Nephron progenitor cell (in vitro differentiated cells): Measurements from ENCODE around the gene FIBCD1.

ENCODE experiments used
- DNase-seq: peaks from one replicate; pipeline ENCODE4 v3.0.0; 2021
- H3K27ac Mint-ChIP-seq: 2 replicates; pipeline ENCODE4 v1.8.0; 2021; ENCODE audit warnings: mild to moderate bottlenecking, moderate library complexity, mixed read lengths
- H3K27me3 Mint-ChIP-seq: 2 replicates; pipeline ENCODE4 v1.8.0; 2021; ENCODE audit warnings: mild to moderate bottlenecking, low read depth, mixed read lengths; ENCODE audit not compliant: poor library complexity
- H3K36me3 Mint-ChIP-seq: 2 replicates; pipeline ENCODE4 v1.8.0; 2021; ENCODE audit warnings: low read depth, mixed read lengths
- H3K4me1 Mint-ChIP-seq: 2 replicates; pipeline ENCODE4 v1.8.0; 2021; ENCODE audit warnings: mixed read lengths
- H3K4me3 Mint-ChIP-seq: 2 replicates; pipeline ENCODE4 v1.8.0; 2021; ENCODE audit warnings: mild to moderate bottlenecking, moderate library complexity, mixed read lengths
- H3K9me3 Mint-ChIP-seq: 2 replicates; pipeline ENCODE4 v1.8.0; 2021; ENCODE audit warnings: mild to moderate bottlenecking, moderate library complexity, mixed read lengths
- TF ChIP-seq, protein P1 (sequence below): fragments of 200-600 bp; sonication (generic); IDR thresholded peaks from 2 replicates; pipeline ENCODE4 v1.5.0; 2021; ENCODE audit warnings: antibody characterized with exemption

Gene FIBCD1

DNA sequence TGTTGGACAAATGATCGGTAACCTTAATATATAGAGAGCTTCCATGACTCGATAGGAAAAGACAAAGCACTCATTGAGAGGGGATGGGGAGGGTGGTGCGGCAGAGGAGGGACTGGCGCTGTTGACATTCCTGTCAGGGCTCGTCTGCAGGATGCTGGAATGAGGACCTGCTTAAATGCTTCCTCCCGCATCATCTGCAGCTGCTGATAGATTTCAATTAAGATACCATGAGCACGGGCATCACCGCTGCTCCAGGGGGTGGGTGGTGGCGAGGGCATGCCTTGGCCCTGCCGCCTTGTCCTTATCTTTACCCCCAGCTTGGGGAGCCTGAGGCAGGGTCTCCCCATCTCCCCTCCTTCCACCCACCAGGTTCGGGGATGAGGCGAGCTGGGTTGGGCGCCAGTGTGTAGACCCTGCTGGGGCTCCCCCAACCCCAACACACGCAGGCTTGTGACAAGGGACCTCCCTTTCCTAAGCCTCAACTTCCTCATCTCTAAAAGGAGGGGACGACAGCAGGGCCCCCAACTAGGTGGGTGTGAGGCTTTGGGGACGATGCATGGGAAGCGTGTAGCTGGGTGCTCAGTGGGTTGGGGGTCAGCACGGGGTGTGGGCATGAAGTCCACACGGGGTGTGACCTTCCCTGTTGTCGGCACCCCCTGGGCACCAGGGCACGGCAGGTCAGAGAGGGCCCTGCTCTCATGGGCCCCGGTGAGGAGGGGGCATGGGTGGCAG lies 30.7 kb downstream of the FIBCD1 start:
- H3K36me3 Mint-ChIP-seq: no peaks in the 10 kb centered on the region
- no peak overlapping the region for H3K4me3 Mint-ChIP-seq
- H3K4me1 Mint-ChIP-seq: peaks cover 29% of the 10 kb centered on the region
- H3K27me3 Mint-ChIP-seq: peaks cover 7% of the 10 kb centered on the region
- DNase-seq: no peak
- no peak overlapping the region for H3K27ac Mint-ChIP-seq
- TF ChIP-seq, protein P1, sequence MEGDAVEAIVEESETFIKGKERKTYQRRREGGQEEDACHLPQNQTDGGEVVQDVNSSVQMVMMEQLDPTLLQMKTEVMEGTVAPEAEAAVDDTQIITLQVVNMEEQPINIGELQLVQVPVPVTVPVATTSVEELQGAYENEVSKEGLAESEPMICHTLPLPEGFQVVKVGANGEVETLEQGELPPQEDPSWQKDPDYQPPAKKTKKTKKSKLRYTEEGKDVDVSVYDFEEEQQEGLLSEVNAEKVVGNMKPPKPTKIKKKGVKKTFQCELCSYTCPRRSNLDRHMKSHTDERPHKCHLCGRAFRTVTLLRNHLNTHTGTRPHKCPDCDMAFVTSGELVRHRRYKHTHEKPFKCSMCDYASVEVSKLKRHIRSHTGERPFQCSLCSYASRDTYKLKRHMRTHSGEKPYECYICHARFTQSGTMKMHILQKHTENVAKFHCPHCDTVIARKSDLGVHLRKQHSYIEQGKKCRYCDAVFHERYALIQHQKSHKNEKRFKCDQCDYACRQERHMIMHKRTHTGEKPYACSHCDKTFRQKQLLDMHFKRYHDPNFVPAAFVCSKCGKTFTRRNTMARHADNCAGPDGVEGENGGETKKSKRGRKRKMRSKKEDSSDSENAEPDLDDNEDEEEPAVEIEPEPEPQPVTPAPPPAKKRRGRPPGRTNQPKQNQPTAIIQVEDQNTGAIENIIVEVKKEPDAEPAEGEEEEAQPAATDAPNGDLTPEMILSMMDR: no peak
- no peaks in the 10 kb centered on the region for H3K9me3 Mint-ChIP-seq

DNA sequence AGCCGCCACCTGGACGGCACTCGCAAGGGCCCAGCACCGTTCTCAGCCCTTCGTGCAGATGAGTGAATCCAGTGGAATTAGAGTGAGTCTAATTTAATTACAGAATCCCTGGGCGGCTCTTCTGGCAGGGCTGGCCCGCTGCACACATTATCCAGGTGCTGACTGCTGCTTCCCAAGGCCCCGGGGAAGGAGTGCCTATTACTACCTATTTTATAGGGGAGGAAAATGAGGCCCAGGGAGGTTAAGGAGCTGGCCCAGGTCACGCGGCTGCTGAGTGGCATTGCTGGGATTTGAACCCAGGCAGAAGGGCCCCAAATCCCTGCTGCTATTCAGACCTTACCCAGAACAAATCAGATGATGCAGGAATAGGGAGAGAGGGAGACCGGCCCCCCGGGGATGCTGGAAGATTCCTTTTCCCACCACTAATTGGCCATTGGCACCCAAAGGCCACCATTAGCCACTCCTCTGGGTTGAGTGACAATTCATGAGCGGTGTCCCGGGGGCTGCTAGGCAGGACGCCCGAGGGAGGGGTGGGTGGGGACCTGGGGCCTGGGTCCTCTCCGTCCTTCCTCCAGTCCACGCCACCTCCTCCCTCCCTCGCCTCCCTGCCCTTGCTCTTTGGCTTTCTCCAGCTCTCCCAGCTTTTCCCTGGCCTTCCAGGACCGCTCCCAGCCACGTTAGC lies 32.2 kb downstream of the FIBCD1 start:
- Mint-ChIP-seq H3K4me3 (no peak overlapping the region), H3K27me3 (peaks cover 14% of the 10 kb centered on the region)

DNA sequence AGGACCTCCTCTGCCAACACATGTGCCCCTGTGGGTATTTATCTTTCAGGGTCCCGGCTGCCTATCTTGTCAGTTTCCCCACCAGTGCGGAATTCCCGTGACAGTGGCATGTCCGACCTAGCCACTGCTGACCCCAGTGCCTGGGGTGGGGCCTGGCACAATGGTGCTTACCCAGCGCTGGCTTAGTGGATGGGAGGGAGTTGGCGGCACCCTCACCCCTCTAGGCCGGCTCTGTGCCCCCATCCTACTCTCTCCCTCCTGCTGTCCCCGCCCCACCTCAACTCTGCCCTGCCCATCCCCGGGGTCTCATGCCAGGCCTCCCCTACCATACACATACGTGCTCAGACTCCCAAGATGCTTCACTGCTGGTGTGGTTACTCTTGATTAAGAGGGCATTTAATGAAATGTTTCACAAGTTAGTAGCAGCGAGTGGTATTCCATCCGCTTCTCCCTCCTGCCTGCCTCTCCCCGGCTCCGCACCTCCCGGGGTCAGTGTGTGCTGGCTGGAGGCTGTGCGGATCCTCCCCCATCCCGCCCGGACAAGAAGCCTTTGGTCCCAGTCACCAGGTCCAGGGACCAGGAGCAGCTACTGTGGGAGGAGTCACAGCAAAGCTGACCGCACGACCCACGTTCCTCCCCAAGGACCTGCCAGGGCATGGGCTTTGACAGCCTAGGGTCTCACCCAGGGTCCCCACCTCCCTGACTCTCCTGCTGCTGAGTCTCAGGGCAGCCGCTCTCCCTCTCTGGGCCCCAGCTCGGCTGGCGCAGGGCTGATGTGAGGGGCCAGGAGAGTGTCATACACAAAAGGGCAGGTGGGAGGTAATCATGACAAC lies 32.9 kb downstream of the FIBCD1 start:
- Mint-ChIP-seq H3K9me3 (no peaks in the 10 kb centered on the region), H3K27me3 (peaks cover 14% of the 10 kb centered on the region), H3K4me1 (peaks cover 23% of the 10 kb centered on the region), H3K27ac (no peak overlapping the region), H3K36me3 (no peaks in the 10 kb centered on the region), H3K4me3 (no peak overlapping the region)
- TF ChIP-seq, protein P1: no peak
- no peak for DNase-seq

More for the DNA sequence above, 32.2 kb downstream of the FIBCD1 start:
- peak overlapping the region; percentile 85 for H3K27ac Mint-ChIP-seq
- H3K36me3 Mint-ChIP-seq: no peaks in the 10 kb centered on the region
- no peaks in the 10 kb centered on the region for H3K9me3 Mint-ChIP-seq
- no peak for DNase-seq
- peaks cover 24% of the 10 kb centered on the region for H3K4me1 Mint-ChIP-seq
- TF ChIP-seq, protein P1: no peak

DNA sequence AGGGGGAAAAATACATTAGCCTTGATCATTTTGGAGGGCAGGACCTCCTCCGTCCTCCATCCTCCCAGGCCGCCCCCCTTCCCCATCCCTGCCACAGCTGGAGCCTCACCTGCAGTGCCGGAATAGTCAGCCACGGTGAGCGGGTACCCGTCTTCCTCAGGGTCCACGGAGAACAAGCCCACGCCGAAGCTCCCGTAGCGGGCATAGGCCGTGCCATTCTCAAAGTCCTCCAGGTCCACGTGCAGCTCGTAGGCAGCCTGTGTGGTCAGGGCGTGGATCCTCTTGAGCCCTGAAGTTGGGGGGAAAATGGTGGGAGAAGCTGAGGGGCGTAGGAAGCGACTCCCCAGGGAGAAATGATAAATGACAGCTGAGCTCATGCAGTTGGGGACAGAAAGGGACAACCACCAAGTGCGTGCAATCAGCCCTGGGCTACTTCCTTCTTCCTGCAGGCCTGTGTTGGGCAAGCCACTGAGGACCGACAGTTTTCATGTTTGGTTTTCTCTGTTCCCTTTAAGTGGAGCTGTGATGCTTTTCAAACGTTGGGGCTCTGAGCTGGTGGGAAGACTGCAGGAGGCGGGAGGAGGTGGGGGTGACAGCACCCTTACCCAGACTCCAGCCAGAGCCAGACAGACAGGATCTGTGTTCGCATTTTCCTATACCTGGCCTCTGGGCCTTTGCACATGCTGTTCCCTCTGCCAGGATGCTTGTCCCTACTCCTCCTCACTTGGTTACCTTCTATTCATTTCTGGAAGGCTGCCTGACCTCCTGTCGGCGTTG lies 33.7 kb downstream of the FIBCD1 start:
- no peak overlapping the region for H3K4me3 Mint-ChIP-seq

More for the DNA sequence above, 33.7 kb downstream of the FIBCD1 start:
- no peaks in the 10 kb centered on the region for H3K36me3 Mint-ChIP-seq
- H3K27me3 Mint-ChIP-seq: peaks cover 19% of the 10 kb centered on the region
- DNase-seq: no peak
- no peaks in the 10 kb centered on the region for H3K9me3 Mint-ChIP-seq
- no peak overlapping the region for H3K27ac Mint-ChIP-seq
- TF ChIP-seq, protein P1: no peak
- peaks cover 17% of the 10 kb centered on the region for H3K4me1 Mint-ChIP-seq
